Measurements from ENCODE around the gene CLCN4. TPM values are rescaled to one million over a fixed set of nuclear protein-coding genes. Genes with fewer than 3 reads are reported as not detected.

The CLCN4 gene
- polyA plus RNA-seq, 5 donors = 3.9 to 5.8 (median 4.2) TPM

DNA sequence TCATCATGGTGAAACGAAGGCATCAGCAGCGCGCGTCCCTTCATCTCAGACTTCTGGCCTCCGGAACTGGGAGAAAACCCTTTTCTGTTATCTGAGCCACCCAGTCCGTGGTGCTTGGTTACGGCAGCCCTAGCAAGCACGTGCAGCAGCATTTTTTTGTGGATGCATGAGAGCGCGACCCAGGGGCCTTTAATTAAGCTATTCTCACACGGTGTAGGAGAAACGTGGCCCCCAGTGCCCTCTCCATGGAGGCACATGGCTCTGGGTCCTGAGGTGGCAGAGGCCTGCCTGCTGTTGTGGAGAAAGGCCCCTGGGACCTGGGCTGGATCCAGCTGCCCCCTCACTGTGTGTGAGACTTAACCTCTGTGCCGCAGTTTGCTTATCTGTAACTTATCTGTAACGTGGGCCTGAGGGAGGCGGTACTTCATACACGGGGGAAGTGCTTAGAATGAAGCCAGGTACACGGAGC, 9.5 kb downstream of the CLCN4 start:
- no peak for DNase-seq

DNA sequence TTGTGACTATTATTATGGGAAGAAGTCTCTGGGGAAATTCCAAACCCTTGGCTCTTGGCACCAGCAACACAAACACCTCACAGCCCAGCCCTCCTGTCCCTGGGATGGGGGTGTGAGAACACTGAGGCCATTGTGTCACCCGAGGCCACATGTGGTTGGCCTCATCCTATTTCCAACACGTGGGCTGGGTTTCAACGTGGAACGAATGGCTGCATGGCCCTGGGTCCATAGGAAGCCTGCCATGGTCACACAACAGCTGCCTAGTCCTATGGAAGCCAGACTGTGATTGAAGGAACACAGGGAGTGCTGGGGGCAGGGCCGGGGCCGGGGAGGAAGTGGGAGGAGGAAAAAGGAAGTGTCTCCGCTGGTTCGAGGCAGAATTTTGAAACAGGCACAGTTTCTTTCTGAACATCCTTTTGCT, 10.0 kb downstream of the CLCN4 start:
- DNase-seq = no peak

DNA sequence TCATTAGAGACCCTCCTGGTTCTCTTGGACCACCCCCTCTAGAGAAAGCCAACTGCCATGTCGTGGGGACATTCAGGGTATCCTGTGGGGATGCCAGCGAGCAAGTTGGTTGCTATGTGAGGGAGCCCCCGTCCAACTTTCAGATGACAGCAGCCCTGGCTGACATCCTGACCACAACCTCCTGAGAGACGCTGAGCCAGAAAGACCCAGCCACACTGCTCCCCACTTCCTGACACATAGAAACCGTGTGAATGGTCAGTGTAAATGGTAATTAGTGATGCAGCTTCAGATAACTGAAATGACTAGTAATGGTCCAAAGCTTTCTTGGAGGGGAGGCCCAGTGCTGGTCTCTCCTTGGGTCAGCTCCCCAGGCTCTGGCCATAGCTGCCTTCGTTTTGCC, 10.8 kb downstream of the CLCN4 start:
- DNase-seq = no peak

DNA sequence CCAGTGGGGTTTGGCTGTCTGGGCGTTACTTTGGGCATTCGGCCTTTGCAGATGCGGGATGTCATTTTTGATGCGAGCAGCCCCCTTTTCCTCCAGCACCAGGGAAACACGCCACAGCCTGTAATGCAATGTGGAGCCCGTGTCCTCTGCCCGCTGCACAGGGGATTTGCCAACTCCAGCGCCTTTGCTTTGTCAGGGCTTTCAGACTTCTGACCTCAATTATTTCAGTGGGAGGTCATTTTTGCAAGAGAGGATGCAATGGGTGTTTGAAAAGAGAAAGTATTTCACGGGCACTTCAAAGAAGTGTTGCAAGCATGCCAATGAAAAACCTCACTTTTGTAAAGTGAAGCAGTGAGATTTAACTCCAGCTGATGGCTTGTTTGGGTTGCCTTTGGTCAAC, 11.5 kb downstream of the CLCN4 start:
- DNase-seq = no peak

DNA sequence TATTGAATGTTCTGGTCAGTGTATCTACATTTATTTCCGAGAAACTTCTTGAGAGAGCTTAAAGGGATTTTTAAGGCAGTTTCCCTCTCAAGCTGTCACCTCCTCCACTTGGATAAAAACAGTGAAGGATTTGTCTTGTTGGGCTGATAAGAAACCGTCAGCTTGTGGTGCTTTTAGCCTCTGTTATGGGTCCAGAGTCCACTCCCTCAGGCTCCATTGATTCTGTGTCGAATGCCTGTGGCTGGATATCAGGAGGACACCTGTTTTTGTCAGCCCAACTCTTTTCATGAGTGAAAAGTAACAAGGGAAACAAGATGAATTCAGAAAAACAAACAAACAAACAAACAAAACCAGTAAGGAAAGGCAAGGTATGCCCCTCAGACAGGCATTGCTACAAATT, 12.4 kb downstream of the CLCN4 start:
- no peak for DNase-seq

DNA sequence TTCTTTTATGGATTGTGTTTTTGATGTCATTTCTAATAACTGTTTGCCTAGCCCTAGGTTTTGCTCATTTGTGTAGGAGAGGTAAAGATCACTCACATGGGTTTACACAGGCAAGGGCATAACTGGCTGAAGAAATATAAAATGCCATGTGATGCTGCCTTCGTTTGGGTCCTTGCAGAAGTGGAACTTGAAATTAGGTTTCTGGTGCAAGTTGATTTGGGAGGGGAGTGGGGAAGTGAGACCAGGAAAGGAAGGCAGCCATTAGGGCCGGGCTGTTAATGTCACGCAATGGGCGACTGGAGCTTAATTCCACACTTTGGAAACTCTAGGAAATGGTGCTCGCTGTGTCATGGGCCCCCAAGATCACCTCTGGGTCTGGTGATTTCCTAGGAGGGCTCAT, 14.5 kb downstream of the CLCN4 start:
- no peak for DNase-seq

DNA sequence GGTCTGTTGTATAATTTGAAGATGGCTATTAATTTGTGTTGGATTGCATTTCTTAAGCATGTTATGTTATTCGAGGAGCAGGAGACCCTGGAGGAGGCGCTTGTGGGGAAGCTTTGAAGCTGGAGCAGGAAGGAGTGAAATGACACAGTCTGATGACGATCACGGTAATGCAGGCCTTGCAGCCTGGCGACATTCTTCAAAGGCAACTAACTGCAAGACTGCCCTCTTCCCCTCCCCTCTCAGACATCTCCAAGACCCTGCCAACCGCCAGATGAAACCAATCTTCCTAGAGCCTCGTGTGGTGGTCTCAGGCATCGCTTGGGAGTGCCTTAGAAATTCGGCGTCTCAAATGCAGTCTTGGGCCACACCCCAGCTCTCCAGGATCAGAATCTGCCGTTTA, 16.1 kb downstream of the CLCN4 start:
- peak; percentile 47 to 51 for DNase-seq

DNA sequence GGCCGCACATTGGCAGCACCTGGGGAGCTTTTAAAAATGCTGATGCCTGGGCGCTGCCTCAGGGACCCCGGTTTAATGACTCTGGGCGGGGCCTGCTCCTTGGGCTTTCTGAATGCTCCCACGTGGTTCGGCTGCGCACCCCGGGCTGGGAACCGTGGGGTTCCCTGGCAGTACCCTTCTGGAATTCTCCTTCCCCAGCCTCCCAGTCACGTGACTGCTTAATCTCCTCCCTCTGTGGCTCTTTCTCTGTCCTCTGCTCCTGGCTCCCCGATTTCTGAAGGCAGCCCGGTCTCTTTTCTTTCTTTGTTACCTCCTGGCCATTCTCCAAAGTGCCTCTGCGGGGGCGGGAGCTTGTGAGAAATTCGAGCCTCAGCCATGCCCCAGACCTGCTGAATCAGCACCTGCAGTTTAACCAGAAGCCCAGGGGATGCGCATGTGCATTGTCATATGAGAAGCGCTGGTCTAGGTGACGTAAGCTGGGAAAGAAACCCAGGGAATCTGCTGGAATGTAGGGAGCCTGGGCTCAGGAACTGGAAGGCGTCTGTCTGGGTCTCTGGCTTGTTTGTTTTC, 16.6 kb downstream of the CLCN4 start:
- DNase-seq = peak in 1 of 2 donors; percentile 41

DNA sequence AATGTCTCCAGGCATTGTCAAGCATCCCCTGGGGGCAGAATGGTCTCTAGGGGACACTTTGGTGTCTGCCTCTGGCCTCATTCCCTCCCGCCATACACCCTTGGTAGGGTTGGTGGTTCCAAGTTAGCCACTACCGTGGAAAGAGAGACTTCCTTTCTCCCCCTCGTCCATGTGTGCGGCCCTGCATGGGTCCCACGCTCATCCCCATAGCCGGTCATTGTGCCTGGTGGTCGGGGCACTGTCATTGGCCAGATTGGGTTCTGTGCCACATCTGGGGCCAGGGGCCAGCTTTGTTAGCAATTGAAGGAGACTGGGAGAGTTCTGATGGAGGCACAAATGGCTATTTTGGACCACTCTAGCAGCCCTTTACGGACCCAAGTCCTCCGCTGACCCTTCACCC, 17.3 kb downstream of the CLCN4 start:
- DNase-seq = no peak

DNA sequence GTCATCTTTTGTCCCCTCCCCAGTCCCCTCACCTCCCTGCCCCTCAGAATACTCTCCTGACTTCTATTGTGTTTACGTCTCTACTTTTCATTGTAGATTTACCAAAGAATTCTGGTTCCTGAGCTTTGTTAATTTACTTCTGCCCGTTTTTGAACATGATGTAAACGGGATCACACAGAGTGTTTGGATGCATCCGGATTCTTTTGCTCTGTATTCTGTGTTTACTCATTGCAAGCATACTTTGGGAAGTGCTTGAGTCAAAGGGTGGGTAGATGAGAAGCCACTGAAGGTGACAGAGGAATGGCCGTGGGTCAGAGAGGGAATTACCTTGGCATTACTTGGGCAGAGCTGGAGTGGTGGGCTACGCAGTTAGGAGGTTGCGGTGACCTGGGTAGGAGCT, 18.0 kb downstream of the CLCN4 start:
- DNase-seq = no peak

DNA sequence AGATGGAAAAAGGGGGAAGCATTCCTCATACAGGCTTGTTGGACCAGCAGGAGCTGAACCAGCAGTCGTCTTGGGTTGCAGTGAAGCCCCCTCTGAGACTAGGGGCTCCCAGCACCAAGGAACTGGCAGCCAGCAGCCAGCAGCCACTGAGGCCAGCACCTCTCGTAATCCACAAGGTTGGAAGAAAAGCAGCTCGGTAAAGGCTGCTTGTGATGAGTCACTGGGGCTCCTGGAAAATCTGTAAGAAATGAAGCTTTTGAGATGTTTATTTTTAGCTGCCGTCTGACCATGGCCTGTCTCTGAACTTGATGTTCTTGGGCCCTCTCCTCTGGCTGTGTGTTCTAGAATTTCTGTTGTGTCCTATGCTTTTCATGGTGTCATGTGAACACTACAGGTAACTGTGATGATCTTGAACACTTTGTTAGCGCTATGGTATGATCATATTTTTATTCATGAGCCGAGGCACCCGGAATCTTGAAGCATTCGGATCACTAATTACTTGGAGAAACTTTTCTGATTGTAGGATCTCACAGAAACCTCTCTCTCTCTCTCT, 18.6 kb downstream of the CLCN4 start:
- no peak for DNase-seq

DNA sequence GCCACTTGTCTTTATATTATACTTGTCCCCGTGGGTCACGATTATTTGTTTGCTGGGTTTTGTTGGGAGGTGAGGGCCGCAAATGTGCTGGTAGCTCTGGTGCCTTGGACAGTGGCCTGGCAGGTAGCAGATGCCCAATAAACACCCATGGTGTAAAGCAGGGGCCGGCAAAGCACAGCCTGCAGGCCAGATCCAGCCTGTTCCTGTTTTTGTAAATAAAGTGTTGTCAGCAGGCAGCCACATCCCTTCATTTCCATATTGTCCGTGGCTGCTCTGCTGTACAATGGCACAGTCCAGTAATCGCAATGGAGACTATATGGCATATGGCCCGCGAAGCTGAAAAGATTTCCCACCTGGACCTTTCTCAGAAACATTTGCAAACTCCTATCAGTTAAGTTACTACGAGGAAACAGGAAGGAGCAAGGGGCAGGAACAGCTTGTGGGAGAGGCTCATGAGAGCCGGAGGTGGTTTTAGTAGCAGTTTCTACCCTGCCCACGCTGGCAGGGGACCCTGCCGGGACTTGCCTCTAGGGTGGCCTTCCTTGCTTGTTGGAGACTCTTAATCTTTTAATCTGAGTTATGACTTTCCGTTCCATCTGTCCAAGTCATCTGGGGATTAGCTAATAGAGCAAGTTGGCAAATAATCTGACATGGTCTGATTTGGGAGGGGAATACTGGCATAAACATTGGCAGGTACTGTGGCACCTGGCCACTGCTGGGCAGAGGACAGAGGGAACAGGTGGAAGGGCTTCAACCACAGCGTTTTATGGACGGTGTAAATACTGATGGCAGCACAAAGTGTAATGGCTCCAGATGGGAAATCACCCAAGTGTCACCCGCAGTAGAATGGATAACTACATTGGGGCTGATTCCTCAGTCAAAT, 19.6 kb downstream of the CLCN4 start:
- DNase-seq = no peak

DNA sequence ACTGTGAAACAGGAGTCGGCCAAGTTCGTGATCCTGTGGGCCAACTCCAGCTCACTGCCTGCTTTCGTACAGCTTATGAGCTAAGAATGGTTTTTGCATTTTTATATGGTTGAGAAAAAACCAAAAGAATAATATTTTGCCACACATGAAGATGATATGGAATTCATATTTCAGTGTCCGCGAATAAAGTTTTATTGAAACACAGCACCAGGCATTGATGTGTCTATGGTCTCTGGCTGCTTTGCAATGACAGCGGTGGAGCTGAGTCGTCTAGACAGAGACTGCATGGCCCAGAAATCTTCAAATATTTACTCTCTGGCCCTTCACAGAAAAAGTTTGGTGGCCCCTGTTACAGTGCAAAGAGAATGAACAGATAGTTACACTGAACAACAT, 20.2 kb downstream of the CLCN4 start:
- no peak for DNase-seq

DNA sequence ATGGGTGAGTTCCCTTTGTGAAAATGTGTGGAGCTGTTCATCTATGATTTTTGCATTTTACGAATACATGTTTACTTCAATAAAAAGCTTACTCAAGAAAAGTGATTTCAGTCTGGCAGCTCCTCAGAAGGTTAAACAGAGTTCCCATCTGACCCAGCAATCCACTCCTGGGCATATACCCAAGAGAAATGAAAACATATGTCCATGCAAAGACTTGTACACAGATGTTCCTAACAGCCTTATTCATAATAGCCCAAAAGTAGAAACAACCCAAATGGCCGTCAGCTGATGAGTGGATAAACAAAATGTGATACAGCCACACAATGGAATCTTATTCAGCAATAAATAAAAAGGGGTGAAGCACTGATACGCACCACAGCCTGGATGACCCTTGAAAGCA, 20.8 kb downstream of the CLCN4 start:
- DNase-seq = peak; percentile 47 to 53

DNA sequence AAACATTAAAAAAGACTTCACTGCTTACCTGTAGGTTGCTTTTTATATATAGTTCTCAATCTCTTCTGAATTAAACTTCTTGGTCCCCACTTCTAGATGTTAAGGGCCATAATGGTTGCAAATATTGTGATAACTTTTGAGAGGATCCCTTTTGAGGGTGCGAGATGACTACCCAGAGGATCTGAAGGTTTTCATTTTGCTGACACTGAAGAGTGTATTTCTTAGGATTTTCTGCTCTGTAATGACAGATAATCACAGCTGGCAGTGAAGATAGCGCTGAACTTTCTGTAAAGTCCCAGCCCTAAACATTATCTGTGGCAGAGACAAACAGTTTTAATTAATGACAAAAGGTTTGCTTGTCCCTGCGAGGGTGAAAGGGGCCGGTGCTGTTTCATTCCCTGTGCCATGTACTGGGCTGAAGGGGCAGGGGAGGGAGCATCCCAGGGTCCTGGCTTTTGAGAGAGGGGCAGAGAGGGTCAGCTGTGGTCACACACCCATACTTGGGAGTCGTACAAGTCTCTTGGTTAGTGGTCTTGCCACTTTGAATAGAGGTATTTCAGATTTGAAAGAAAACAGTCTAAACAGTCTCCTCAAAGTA, 22.2 kb downstream of the CLCN4 start:
- DNase-seq = no peak

DNA sequence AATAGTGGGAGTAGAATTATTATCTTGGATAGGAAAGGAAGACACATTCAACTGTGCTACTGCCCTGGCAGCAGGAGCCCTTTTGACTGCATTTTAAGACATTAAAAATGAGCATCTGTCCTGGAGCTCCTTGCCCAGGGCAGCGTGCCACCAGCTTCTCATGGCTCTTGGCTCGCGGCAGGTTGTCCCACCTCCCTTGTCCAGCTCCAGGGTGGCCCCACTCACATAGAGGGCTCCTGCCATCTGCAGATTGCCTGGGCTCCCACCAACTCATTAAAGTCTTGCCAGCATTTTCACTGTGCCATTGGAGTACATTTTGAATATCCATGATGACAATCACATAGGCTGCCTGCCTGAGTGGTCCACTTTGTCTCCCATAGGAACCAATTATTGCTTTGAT, 27.0 kb downstream of the CLCN4 start:
- DNase-seq = no peak

DNA sequence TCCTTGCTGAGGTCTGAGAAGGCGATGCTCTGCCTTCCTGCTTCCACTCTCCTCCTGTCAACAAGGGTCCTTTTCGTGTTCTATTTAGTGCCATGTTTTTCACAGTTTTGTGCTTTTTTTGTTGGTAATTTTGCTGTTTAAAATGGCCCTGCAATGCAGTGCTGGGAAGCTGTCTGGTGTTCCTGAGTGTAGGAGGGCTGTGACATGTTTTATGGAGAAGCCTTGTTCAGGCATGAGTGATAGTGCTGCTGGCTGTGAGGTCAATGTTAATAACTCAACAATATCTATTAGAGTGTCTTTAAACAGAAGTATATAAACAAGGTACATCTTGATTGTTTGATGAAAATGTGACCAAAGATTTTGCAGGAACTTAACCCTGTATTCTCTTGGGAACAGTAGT, 27.6 kb downstream of the CLCN4 start:
- no peak for DNase-seq

DNA sequence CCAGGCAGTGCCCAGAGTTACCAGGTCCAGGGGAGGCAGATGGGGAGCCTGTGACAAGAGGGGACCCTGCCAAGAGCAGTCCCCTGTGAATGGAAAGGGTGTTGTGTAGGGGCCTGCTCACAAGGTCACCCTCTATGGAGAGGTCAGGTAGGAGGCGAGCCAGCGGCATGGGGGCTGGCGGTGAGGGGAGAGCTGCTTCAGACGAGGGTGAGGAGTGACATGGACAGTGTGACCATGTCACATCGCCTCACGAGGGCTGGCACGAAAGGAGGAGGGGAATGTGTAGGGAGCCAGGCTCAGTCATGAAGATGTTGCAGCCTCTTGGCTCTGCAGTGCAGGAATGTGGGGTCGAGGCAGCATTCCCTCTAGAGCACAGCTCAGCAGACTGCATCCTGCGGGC, 29.6 kb downstream of the CLCN4 start:
- DNase-seq = no peak

DNA sequence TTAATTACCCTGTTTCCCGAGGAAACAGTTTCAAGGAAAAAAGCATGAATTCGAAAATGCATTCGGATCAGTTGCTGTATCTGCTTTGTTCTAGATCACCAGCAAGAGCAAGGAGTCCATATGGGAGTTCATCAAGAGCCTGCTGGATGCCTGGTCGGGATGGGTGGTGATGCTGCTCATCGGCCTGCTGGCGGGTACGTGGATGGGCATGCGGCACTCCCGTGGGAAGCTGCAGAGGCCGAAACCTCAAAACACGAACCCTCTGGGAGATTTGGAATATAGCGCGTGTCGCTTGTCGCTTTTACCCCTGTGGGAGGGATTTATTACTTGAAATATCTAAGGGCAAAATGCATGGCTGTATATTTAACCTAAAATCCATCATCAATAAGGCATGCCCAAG, 30.6 kb downstream of the CLCN4 start:
- DNase-seq = no peak

DNA sequence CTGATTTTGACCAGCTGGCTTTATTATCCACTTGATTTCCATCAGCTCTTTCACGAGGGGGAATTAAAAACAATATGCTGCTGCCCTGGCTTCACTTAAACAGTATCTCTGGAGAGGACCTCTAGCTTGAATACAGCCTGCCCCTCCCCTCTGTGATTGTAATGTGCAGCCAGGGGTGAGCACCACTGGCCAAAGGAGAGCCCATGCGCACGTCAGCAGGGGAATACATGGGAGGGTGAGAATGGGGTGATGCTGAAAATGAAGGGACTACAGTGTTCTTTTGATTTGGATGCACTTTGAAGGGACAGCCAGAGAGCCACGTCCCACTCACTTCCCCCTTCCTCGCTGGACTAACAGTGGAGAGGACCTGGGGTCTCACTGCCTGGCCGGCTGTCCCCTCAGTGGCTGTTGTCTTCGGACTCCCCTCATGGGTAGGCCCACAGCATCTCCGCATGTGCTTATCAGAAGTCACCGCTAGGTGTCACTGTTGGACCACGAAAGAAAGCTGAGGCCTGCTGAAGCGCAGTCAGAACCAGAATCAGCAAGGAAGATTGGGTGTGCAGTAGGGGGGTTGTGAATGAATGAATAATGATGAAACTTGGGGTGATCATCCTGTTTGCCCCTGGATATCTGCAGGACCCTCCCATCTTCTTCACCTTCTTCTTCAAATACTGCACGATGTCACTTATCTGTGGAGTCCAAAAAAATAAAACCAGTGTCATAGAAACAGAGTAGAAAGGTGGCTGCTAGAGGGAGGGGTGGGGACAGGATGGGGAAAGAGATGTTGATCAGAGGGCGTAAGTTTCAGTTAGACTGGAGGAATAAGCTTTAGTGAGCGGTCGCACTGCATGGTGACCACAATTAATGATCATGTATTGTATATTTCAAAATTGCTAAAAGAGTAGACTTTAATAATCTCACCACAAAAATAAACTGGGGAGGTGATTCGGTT, 32.8 kb downstream of the CLCN4 start:
- peak; percentile 62 to 76 for DNase-seq

DNA sequence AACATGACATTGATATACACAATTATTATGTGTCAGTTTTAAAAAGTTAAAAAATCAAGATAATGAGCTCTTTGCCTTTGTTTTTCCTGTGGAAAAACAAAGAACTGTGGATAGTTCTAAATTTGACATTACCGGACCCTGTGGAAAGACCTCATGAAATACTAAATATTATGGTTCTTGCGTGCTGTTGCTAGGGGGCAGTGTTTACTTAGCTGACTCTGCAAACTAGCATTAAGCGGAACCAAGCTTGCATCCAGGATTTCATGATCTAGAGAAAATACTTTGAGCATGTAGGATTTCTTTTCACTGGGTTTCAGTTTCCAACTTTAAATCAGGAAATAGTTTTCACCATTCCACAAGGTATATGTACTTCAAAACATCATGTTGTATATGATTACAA, 33.6 kb downstream of the CLCN4 start:
- peak; percentile 57 to 65 for DNase-seq

DNA sequence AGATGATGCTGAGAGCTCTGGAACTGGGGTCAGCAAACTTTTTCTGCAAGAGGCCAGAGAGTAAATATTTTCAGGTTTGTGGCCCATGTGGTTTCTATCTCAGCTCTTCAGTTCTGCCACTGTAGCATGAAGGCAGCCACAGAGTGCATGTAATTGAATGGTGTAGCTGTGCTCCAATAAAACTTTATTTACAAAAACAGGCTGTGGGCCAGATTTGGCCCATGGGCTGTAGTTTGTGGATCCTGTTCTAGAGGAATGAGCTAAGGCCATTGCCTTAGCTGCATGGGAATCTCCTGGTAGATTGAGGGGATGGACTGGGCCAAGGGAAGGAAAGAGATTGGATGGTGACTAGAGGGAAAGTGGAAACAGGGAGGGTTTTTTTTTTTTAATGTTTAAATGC, 36.8 kb downstream of the CLCN4 start:
- DNase-seq = no peak

Measured in right lung (tissue), 5 donors.